Uterus (tissue), 4 donors: Measurements from ENCODE around the gene XKR7. TPM values are rescaled to one million over a fixed set of nuclear protein-coding genes. Genes with fewer than 3 reads are reported as not detected.

ENCODE experiments used
- DNase-seq, 2 donors: peaks; one replicate each; pipeline ENCODE4 v3.0.0-alpha.2; 2019 to 2020
- H3K27ac ChIP-seq, 2 donors: fragments of 200-600 bp; sonication (generic); 1 replicate in 1 of 2; 2 replicates in 1 of 2; pipeline ENCODE4 v1.5.1; 2016 to 2018
- H3K27me3 ChIP-seq, 2 donors: fragments of 200-600 bp; sonication (generic); one replicate each; pipeline ENCODE4 v1.5.1; 2018 to 2019; ENCODE audit warnings: control low read depth in 1 of 2
- H3K36me3 ChIP-seq, 2 donors: fragments of 200-600 bp; sonication (generic); one replicate each; pipeline ENCODE4 v1.5.1; 2019; ENCODE audit warnings: control low read depth in 1 of 2
- H3K4me1 ChIP-seq, 2 donors: fragments of 200-600 bp; sonication (generic); one replicate each; pipeline ENCODE4 v1.5.1; 2018 to 2019; ENCODE audit warnings: control low read depth in 1 of 2
- H3K4me3 ChIP-seq, 2 donors: fragments of 200-600 bp; sonication (generic); 1 replicate in 1 of 2; 2 replicates in 1 of 2; pipeline ENCODE4 v1.5.1; 2018 to 2019; ENCODE audit warnings: mild to moderate bottlenecking in 1 of 2
- H3K9me3 ChIP-seq, 2 donors: fragments of 200-600 bp; sonication (generic); one replicate each; pipeline ENCODE4 v1.5.1; 2019; ENCODE audit warnings: control low read depth in 1 of 2
- CTCF ChIP-seq, 4 experiments: fragments of 200-600 bp in 2 of 4; fragments of 450-650 bp in 2 of 4; sonication (generic) in 2 of 4; IDR thresholded peaks; one replicate each; pipeline ENCODE4 v1.5.1; 2016 to 2019; ENCODE audit warnings: antibody characterized with exemption in 4 of 4, mild to moderate bottlenecking in 2 of 4, moderate library complexity in 1 of 4
- POLR2A ChIP-seq, 2 donors: fragments of 450-650 bp; IDR thresholded peaks; one replicate each; pipeline ENCODE4 v1.6.1; 2016; ENCODE audit warnings: antibody characterized with exemption in 2 of 2, mild to moderate bottlenecking in 1 of 2, moderate library complexity in 1 of 2
- intact Hi-C: fragments of 100-400 bp; cut with DNase I; formaldehyde crosslinking; loops from one replicate; pipeline ENCODE4 v1.15.1; 2023; ENCODE audit warnings: low total_unique reads
- total RNA-seq, 4 donors: library from RNA; depleted of rRNA in 3 of 4; stranded (reverse); fragments of >200 nt in 3 of 4; gene quantifications; one replicate each; pipeline versions ENCODE4 v1.1.0 to v1.2.4, GENCODE V29; 2014 to 2023
- donor health status: DM: yes; HTN: yes; CAD: no.

Gene XKR7
- total RNA-seq, 4 donors from 2014 or later, result 0.14 TPM; not detected in 3

GRCh38 chr20:31998246-31998645 is 30.3 kb downstream of the XKR7 start:
- Histone ChIP-seq H3K4me1 (no peaks in the 10 kb centered on the region), H3K9me3 (no peaks in the 10 kb centered on the region), H3K27me3 (no peaks in the 10 kb centered on the region), H3K36me3 (no peaks in the 10 kb centered on the region), H3K27ac (no peak overlapping the region), H3K4me3 (no peak overlapping the region)
- intact Hi-C loops, result no loop called here
- TF ChIP-seq POLR2A (IDR thresholded peaks at IDR 0.05), result no peak
- no peak for TF ChIP-seq CTCF (IDR thresholded peaks at IDR 0.05)
- no peak for DNase-seq

- intact Hi-C loops, result no loop called here
Measured at GRCh38 chr20:32003325-32003724, 35.4 kb downstream of the XKR7 start.

GRCh38 chr20:32004963-32005362 is 37.0 kb downstream of the XKR7 start:
- Histone ChIP-seq H3K4me3 (no peak overlapping the region), H3K27ac (no peak overlapping the region), H3K36me3 (no peaks in the 10 kb centered on the region), H3K9me3 (no peaks in the 10 kb centered on the region), H3K27me3 (no peaks in the 10 kb centered on the region), H3K4me1 (no peaks in the 10 kb centered on the region)
- no peak for TF ChIP-seq CTCF (IDR thresholded peaks at IDR 0.05)
- TF ChIP-seq POLR2A (IDR thresholded peaks at IDR 0.05), result no peak
- intact Hi-C loops, result no loop called here
- no peak for DNase-seq

More at GRCh38 chr20:32003325-32003724, 35.4 kb downstream of the XKR7 start:
- H3K36me3 ChIP-seq, result no peaks in the 10 kb centered on the region
- DNase-seq, result no peak
- no peak overlapping the region for H3K27ac ChIP-seq
- no peak overlapping the region for H3K4me3 ChIP-seq
- no peaks in the 10 kb centered on the region for H3K27me3 ChIP-seq
- no peaks in the 10 kb centered on the region for H3K4me1 ChIP-seq
- TF ChIP-seq CTCF (IDR thresholded peaks at IDR 0.05), result no peak
- TF ChIP-seq POLR2A (IDR thresholded peaks at IDR 0.05), result no peak
- no peaks in the 10 kb centered on the region for H3K9me3 ChIP-seq

GRCh38 chr20:32006053-32006452 is 38.1 kb downstream of the XKR7 start:
- Histone ChIP-seq H3K4me3 (no peak overlapping the region), H3K27ac (no peak overlapping the region), H3K9me3 (no peaks in the 10 kb centered on the region), H3K36me3 (no peaks in the 10 kb centered on the region), H3K27me3 (no peaks in the 10 kb centered on the region), H3K4me1 (no peaks in the 10 kb centered on the region)
- TF ChIP-seq POLR2A (IDR thresholded peaks at IDR 0.05), result no peak
- no peak for TF ChIP-seq CTCF (IDR thresholded peaks at IDR 0.05)
- intact Hi-C loops, result no loop called here
- no peak for DNase-seq

GRCh38 chr20:32006841-32007786 is 39.2 kb downstream of the XKR7 start:
- Histone ChIP-seq H3K4me1 (no peaks in the 10 kb centered on the region), H3K36me3 (no peaks in the 10 kb centered on the region), H3K9me3 (no peaks in the 10 kb centered on the region), H3K27me3 (no peaks in the 10 kb centered on the region), H3K4me3 (no peak overlapping the region), H3K27ac (peak overlapping the region; percentile 27 to 33)
- intact Hi-C loops, result no loop called here
- TF ChIP-seq POLR2A (IDR thresholded peaks at IDR 0.05) (no peak), CTCF (IDR thresholded peaks at IDR 0.05) (no peak)
- no peak for DNase-seq
